WERI-Rb-1 (cell line): Measurements from ENCODE around the gene PROM2.
"Not testable (repeated sequence)": the region's sequence is repeated elsewhere in the genome, so short reads cannot be mapped to it uniquely, and the experiment has no call there.

ENCODE experiments used
- DNase-seq: peaks from one replicate; pipeline ENCODE4 v3.0.0-alpha.2; 2020
- H3K27ac ChIP-seq: fragments of 250-450 bp; sonication (Bioruptor Pico); 2 replicates; pipeline ENCODE4 v1.5.1; 2020; ENCODE audit warnings: mild to moderate bottlenecking, moderate library complexity
- H3K27me3 ChIP-seq: fragments of 250-450 bp; sonication (Bioruptor Pico); 2 replicates; pipeline ENCODE4 v1.5.1; 2021; ENCODE audit warnings: mild to moderate bottlenecking, low read depth, moderate library complexity; ENCODE audit not compliant: insufficient read depth, severe bottlenecking
- H3K36me3 ChIP-seq: fragments of 250-450 bp; sonication (Bioruptor Pico); 2 replicates; pipeline ENCODE4 v1.5.1; 2020; ENCODE audit warnings: mild to moderate bottlenecking, moderate library complexity
- H3K4me3 ChIP-seq: 2 replicates; pipeline ENCODE4 v1.5.1; 2011; ENCODE audit warnings: low read depth, mild to moderate bottlenecking, control low read depth, low read length
- H3K9me3 ChIP-seq: fragments of 250-450 bp; sonication (Bioruptor Pico); 2 replicates; pipeline ENCODE4 v1.5.1; 2021; ENCODE audit warnings: mild to moderate bottlenecking, moderate library complexity; ENCODE audit not compliant: severe bottlenecking
- CTCF ChIP-seq: IDR thresholded peaks from 2 replicates; pipeline ENCODE4 v1.5.1; 2011; ENCODE audit warnings: low read depth, mild to moderate bottlenecking, control low read depth, inconsistent platforms, low read length

PROM2 gene

DNA sequence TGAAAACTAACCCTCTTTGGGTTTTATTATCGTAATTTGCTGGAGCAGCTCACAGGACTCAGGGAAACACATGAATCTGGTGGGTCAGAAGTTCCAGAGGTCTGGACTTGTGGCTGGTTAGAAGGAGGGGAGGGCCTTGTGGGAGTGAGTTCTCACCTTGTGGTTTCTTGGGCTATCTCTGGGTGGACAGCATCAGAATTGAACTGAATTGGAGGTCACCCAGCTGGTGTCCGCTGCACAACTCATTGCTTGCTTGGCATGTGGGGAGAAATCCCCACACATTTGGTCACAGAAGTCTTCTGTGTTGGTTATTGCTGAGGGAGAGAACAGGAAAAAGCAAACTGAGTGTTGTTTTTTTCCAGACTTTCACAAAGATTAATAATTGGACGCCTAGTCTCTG lies 39.4 kb upstream of the PROM2 start:
- no peak for DNase-seq
- Histone ChIP-seq H3K27ac (no peak overlapping the region), H3K9me3 (no peaks in the 10 kb centered on the region), H3K27me3 (no peaks in the 10 kb centered on the region), H3K36me3 (no peaks in the 10 kb centered on the region), H3K4me3 (no peak overlapping the region)
- no peak for TF ChIP-seq CTCF

- H3K36me3 ChIP-seq = no peaks in the 10 kb centered on the region
These were observed 36.1 kb upstream of the PROM2 start for GRCh38 chr2:95238131-95238530.

DNA sequence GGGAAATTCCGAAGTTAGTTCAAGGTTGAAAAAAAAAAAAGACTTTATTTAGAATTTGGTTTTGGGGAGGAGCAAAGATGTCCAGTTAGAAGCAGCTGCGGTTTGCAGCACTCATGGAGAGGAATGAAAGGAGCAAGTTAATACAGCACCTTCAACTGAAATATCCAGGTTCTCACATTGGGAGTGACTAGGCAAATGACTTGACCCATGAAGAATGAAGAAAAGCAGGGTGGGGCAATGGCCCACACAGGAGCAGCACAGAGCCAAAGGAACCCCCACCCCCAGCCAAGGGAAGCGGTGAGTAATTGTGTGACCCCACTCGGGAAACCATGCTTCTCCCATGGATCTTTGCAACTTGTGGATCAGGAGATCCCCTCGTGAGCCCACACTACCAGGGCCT lies 34.2 kb upstream of the PROM2 start:
- no peak overlapping the region for H3K27ac ChIP-seq

More at GRCh38 chr2:95238131-95238530, 36.1 kb upstream of the PROM2 start:
- Histone ChIP-seq H3K4me3 (no peak overlapping the region), H3K9me3 (peaks cover 9% of the 10 kb centered on the region), H3K27ac (no peak overlapping the region), H3K27me3 (no peaks in the 10 kb centered on the region)
- TF ChIP-seq CTCF = no peak
- DNase-seq = no peak

GRCh38 chr2:95240556-95240955 lies 33.7 kb upstream of the PROM2 start:
- no peak for TF ChIP-seq CTCF
- no peak overlapping the region for H3K4me3 ChIP-seq
- H3K27me3 ChIP-seq = no peaks in the 10 kb centered on the region
- no peak for DNase-seq
- no peaks in the 10 kb centered on the region for H3K36me3 ChIP-seq
- no peak overlapping the region for H3K27ac ChIP-seq
- H3K9me3 ChIP-seq = peaks cover 9% of the 10 kb centered on the region

More for the DNA sequence above, 34.2 kb upstream of the PROM2 start:
- no peak for TF ChIP-seq CTCF
- DNase-seq = no peak
- H3K9me3 ChIP-seq = peaks cover 9% of the 10 kb centered on the region
- no peaks in the 10 kb centered on the region for H3K36me3 ChIP-seq
- no peaks in the 10 kb centered on the region for H3K27me3 ChIP-seq
- H3K4me3 ChIP-seq = no peak overlapping the region

DNA sequence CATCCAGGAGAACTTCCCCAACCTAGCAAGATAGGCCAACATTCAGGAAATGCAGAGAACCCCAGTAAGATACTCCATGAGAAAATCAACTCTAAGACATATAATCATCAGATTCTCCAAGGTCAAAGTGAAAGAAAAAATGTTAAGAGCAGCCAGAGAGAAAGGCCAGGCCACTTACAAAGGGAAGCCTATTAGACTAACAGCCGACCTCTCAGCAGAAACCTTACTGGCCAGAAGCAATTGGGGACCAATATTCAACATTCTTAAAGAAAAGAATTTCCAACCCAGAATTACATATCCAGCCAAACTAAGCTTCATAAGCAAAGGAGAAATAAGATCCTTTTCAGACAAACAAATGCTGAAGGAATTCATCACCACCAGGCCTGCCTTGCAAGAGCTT lies 32.2 kb upstream of the PROM2 start:
- not testable (repeated sequence) for H3K36me3 ChIP-seq, H3K27me3 ChIP-seq, DNase-seq, H3K27ac ChIP-seq, H3K4me3 ChIP-seq
- H3K9me3 ChIP-seq = peaks cover 12% of the 10 kb centered on the region

DNA sequence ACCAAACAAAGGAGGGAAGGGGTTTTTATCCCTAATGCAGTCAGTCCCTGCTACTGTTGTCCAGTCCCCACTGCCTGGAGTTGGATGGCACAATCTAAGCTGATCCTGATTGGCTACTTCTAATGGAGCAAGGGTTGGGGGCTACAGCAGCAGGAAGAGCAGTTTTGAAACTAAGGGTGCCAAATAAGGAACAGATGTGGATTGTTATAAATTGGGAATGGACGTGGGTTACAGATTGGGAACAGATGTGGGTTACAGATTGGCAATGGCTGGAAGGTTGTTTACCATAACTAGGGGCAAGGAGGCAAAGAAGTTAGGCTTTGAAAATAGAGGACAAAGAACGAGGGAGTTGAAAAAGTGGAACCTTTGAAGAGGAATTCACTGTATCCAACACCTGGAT lies 16.0 kb upstream of the PROM2 start:
- H3K36me3 ChIP-seq = no peaks in the 10 kb centered on the region
- H3K27me3 ChIP-seq = no peaks in the 10 kb centered on the region
- TF ChIP-seq CTCF = no peak
- no peak overlapping the region for H3K4me3 ChIP-seq
- DNase-seq = no peak
- peaks cover 7% of the 10 kb centered on the region for H3K9me3 ChIP-seq
- no peak overlapping the region for H3K27ac ChIP-seq
